H1 (cell line): ENCODE results near the gene SHOX. TPM values are rescaled to one million over a fixed set of nuclear protein-coding genes. Genes with fewer than 3 reads are reported as not detected.
A peak's percentile ranks its signal among the peaks of the same experiment; 100 is the strongest.

Source experiments
- CTCF ChIA-PET: fragments of 300-600 bp; sonication (Branson Sonifier 250); formaldehyde crosslinking; loops from one replicate; lab custom pipeline; 2021; ENCODE audit not compliant: partially characterized antibody; lab: Charles Lee
- POLR2A ChIA-PET: fragments of 300-600 bp; sonication (Branson Sonifier 250); formaldehyde crosslinking; loops from one replicate; lab custom pipeline; 2021; ENCODE audit warnings: inconsistent platforms; ENCODE audit not compliant: partially characterized antibody; lab: Charles Lee
- DNase-seq, 2 experiments: peaks; one replicate each; pipeline versions ENCODE4 v3.0.0 to v3.0.0-alpha.2; 2010 to 2022; ENCODE audit warnings: low spot score in 2 of 2, low read depth in 1 of 2, mixed read lengths in 1 of 2
- FAIRE-seq: peaks from 2 replicates; lab custom pipeline; 2011; peaks lifted over from hg19 to GRCh38; lab: Jason Lieb, UNC
- H2AFZ ChIP-seq: 2 replicates; pipeline ENCODE4 v1.8.1; 2012; ENCODE audit warnings: low read length, inconsistent platforms
- H2AK5ac ChIP-seq: 2 replicates; pipeline ENCODE4 v1.6.1; 2013; ENCODE audit warnings: low read depth, low read length
- H2BK120ac ChIP-seq: replicated peaks from 2 replicates; pipeline ENCODE3; 2013; ENCODE audit warnings: low read depth, low read length, inconsistent platforms
- H2BK12ac ChIP-seq: 2 replicates; pipeline ENCODE4 v1.6.1; 2013; ENCODE audit warnings: low read depth, low read length
- H2BK15ac ChIP-seq: 2 replicates; pipeline ENCODE4 v1.6.1; 2013; ENCODE audit warnings: low read length
- H2BK20ac ChIP-seq: 2 replicates; pipeline ENCODE4 v1.6.1; 2013; ENCODE audit warnings: low read length
- H2BK5ac ChIP-seq: 2 replicates; pipeline ENCODE4 v1.6.1; 2013; ENCODE audit warnings: low read depth, low read length
- H3K14ac ChIP-seq: 2 replicates; pipeline ENCODE4 v1.6.1; 2013; ENCODE audit warnings: inconsistent platforms; ENCODE audit not compliant: insufficient read length
- H3K18ac ChIP-seq: 2 replicates; pipeline ENCODE4 v1.6.1; 2013; ENCODE audit warnings: low read length; ENCODE audit errors: extremely low read depth
- H3K23ac ChIP-seq: 2 replicates; pipeline ENCODE4 v1.6.1; 2013; ENCODE audit warnings: inconsistent platforms; ENCODE audit not compliant: insufficient read length
- H3K23me2 ChIP-seq: 2 replicates; pipeline ENCODE4 v1.6.1; 2013; ENCODE audit warnings: low read depth, low read length
- H3K27ac ChIP-seq: 2 replicates; pipeline ENCODE4 v1.6.1; 2011; ENCODE audit warnings: low read depth, low read length, inconsistent platforms
- H3K27me3 ChIP-seq, 4 experiments: replicated peaks in 1 of 4; 1 replicate in 1 of 4; 2 replicates in 3 of 4; pipeline versions ENCODE4 v1.6.1 to v1.8.1; 2011 to 2013; ENCODE audit warnings: low read length in 3 of 4, mild to moderate bottlenecking in 3 of 4, inconsistent platforms in 2 of 4, mixed read lengths in 2 of 4, moderate library complexity in 1 of 4; ENCODE audit not compliant: control insufficient read depth in 3 of 4, insufficient read depth in 3 of 4; ENCODE audit errors: extremely low read depth in 1 of 4
- H3K36me3 ChIP-seq, 4 experiments: 2 replicates each; pipeline versions ENCODE4 v1.6.1 to v1.8.1; 2011 to 2013; ENCODE audit warnings: mild to moderate bottlenecking in 4 of 4, low read length in 3 of 4, moderate library complexity in 2 of 4, control low read depth in 1 of 4, inconsistent platforms in 1 of 4; ENCODE audit not compliant: insufficient read depth in 4 of 4, control insufficient read depth in 2 of 4
- H3K4ac ChIP-seq: replicated peaks from 2 replicates; pipeline ENCODE3; 2013; ENCODE audit warnings: low read length, low read depth, mixed read lengths, inconsistent platforms; ENCODE audit not compliant: insufficient read length
- H3K4me1 ChIP-seq, 4 experiments: replicated peaks in 1 of 4; 1 replicate in 1 of 4; 2 replicates in 3 of 4; pipeline versions ENCODE4 v1.6.1 to v1.8.1; 2011 to 2013; ENCODE audit warnings: low read length in 3 of 4, inconsistent platforms in 2 of 4, mixed read lengths in 1 of 4; ENCODE audit not compliant: insufficient read depth in 4 of 4, control insufficient read depth in 3 of 4
- H3K4me2 ChIP-seq, 2 experiments: 2 replicates each; pipeline versions ENCODE4 v1.6.1 to v1.8.1; 2011 to 2013; ENCODE audit warnings: low read depth in 2 of 2, low read length in 2 of 2, control low read depth in 1 of 2, inconsistent platforms in 1 of 2, mild to moderate bottlenecking in 1 of 2; ENCODE audit not compliant: insufficient read depth in 1 of 2
- H3K4me3 ChIP-seq, 4 experiments: fragments of 200-600, 300-600 bp in 1 of 4; sonication (generic), shearing (Covaris generic), sonication (Bioruptor Twin) in 1 of 4; 2 replicates each; pipeline versions ENCODE4 v1.5.1 to v1.8.1; 2011 to 2016; ENCODE audit warnings: low read length in 4 of 4, low read depth in 3 of 4, control low read depth in 2 of 4, inconsistent platforms in 2 of 4, mild to moderate bottlenecking in 2 of 4, mixed read lengths in 1 of 4, moderate library complexity in 1 of 4; ENCODE audit not compliant: insufficient read depth in 2 of 4; ENCODE audit errors: extremely low read depth in 1 of 4
- H3K56ac ChIP-seq: replicated peaks from 2 replicates; pipeline ENCODE3; 2013; ENCODE audit warnings: low read depth, mild to moderate bottlenecking, mixed read lengths, low read length, inconsistent platforms; ENCODE audit not compliant: insufficient read length
- H3K79me1 ChIP-seq: 2 replicates; pipeline ENCODE4 v1.6.1; 2013; ENCODE audit warnings: low read depth, low read length, control low read depth
- H3K79me2 ChIP-seq, 2 experiments: 2 replicates each; pipeline versions ENCODE4 v1.6.1 to v1.8.1; 2012 to 2013; ENCODE audit warnings: low read length in 2 of 2, mild to moderate bottlenecking in 2 of 2, inconsistent platforms in 1 of 2; ENCODE audit not compliant: insufficient read depth in 2 of 2, control insufficient read depth in 1 of 2
- H3K9ac ChIP-seq, 4 experiments: replicated peaks in 1 of 4; 1 replicate in 1 of 4; 2 replicates in 3 of 4; pipeline versions ENCODE4 v1.6.1 to v1.8.1; 2011 to 2013; ENCODE audit warnings: low read depth in 3 of 4, low read length in 3 of 4, control low read depth in 2 of 4, mild to moderate bottlenecking in 2 of 4, moderate library complexity in 2 of 4, inconsistent platforms in 1 of 4; ENCODE audit errors: extremely low read depth in 1 of 4
- H3K9me3 ChIP-seq, 2 experiments: 2 replicates each; pipeline versions ENCODE4 v1.6.1 to v1.8.1; 2012 to 2013; ENCODE audit warnings: mild to moderate bottlenecking in 2 of 2, moderate library complexity in 2 of 2, control low read depth in 1 of 2, inconsistent platforms in 1 of 2, low read depth in 1 of 2, low read length in 1 of 2, mixed read lengths in 1 of 2; ENCODE audit not compliant: insufficient read depth in 2 of 2
- H4K20me1 ChIP-seq, 2 experiments: replicated peaks in 1 of 2; 2 replicates each; pipeline versions ENCODE3 to v1.8.1; 2011 to 2013; ENCODE audit warnings: inconsistent platforms in 2 of 2, low read length in 2 of 2, mild to moderate bottlenecking in 1 of 2; ENCODE audit not compliant: insufficient read depth in 2 of 2, control insufficient read depth in 1 of 2
- H4K5ac ChIP-seq: 2 replicates; pipeline ENCODE4 v1.6.1; 2013; ENCODE audit warnings: low read length, low read depth, mixed read lengths, inconsistent platforms; ENCODE audit not compliant: insufficient read length
- H4K8ac ChIP-seq: 2 replicates; pipeline ENCODE4 v1.8.0; 2013; ENCODE audit warnings: mild to moderate bottlenecking, moderate library complexity, low read length, inconsistent platforms; ENCODE audit not compliant: insufficient read depth; ENCODE audit errors: extremely low read depth
- H4K91ac ChIP-seq: replicated peaks from 2 replicates; pipeline ENCODE3; 2013; ENCODE audit warnings: low read length, mixed read lengths, inconsistent platforms; ENCODE audit not compliant: insufficient read length
- CBX8 ChIP-seq: fragments of 300-800, 300-1000 bp; sonication (generic); IDR thresholded peaks from 2 replicates; pipeline ENCODE4 v1.7.1; 2016; ENCODE audit warnings: low read depth, low read length, borderline replicate concordance
- GTF2F1 ChIP-seq: IDR thresholded peaks from 2 replicates; pipeline ENCODE4 v1.6.1; 2012; ENCODE audit warnings: low read depth, low read length, improper control_type of control experiment, borderline replicate concordance
- KDM5A ChIP-seq: fragments of 200-600 bp; IDR thresholded peaks from 2 replicates; pipeline ENCODE4 v1.7.1; 2012; ENCODE audit warnings: mild to moderate bottlenecking, low read length, inconsistent platforms, mixed read lengths
- RXRA ChIP-seq: IDR thresholded peaks from 2 replicates; pipeline ENCODE4 v1.6.1; 2011; ENCODE audit warnings: low read depth, mild to moderate bottlenecking, low read length, moderate library complexity; ENCODE audit not compliant: insufficient read depth
- TAF7 ChIP-seq: optimal IDR thresholded peaks from 2 replicates; pipeline ENCODE3; 2011; ENCODE audit warnings: low read depth, mild to moderate bottlenecking, inconsistent platforms, low read length, moderate library complexity, borderline replicate concordance
- WGBS, 2 experiments: shearing (Covaris generic) in 1 of 2; methylation state at CpG; one replicate each; pipeline versions ENCODE4 v1.1.6 to v1.1.7; 2013 to 2015; ENCODE audit warnings: low lambda C conversion rate in 2 of 2, mixed read lengths in 2 of 2, inconsistent platforms in 1 of 2, low coverage in 1 of 2, missing lambda C conversion rate in 1 of 2; ENCODE audit not compliant: insufficient replicate concordance in 2 of 2, insufficient coverage in 1 of 2, insufficient read length in 1 of 2; ENCODE audit errors: extremely low coverage in 1 of 2, missing lambda C conversion rate in 1 of 2; 5-methylcytosine and 5-hydroxymethylcytosine counted together
- polyA plus RNA-seq, 7 experiments: library from polyadenylated mRNA; depleted of rRNA in 3 of 7; stranded (reverse) in 5 of 7; unstranded in 2 of 7; fragments of >200 nt in 5 of 7; fragments of 200-250 nt in 2 of 7; gene quantifications; 1 replicate in 5 of 7; 2 replicates in 1 of 7; 4 replicates in 1 of 7; pipeline versions ENCODE4 v1.2.1 to v1.2.3, GENCODE V29; 2011 to 2013; ENCODE audit warnings: missing spikeins in 2 of 7, mixed read lengths in 2 of 7
- total RNA-seq: library from RNA; stranded (reverse); fragmentation: NEBNext Ultra II Directional; extraction: Animal tissue kit (Norgen Biotek cat#: 25700); gene quantifications from 2 replicates; pipeline ENCODE4 v1.2.1, GENCODE V29; 2021
- TF ChIP-seq, protein P1 (sequence below): IDR thresholded peaks from 2 replicates; pipeline ENCODE4 v1.6.1; 2012; ENCODE audit warnings: low read length, inconsistent platforms
- TF ChIP-seq, protein P2 (sequence below): IDR thresholded peaks from 2 replicates; pipeline ENCODE4 v1.6.1; 2012; ENCODE audit warnings: inconsistent platforms

SHOX gene
- total and polyA plus RNA-seq, 2 of the 8 experiments (the other 6 are each of a cell fraction or from before 2014, with no cell fraction given): 0.05 to 0.15 TPM

DNA sequence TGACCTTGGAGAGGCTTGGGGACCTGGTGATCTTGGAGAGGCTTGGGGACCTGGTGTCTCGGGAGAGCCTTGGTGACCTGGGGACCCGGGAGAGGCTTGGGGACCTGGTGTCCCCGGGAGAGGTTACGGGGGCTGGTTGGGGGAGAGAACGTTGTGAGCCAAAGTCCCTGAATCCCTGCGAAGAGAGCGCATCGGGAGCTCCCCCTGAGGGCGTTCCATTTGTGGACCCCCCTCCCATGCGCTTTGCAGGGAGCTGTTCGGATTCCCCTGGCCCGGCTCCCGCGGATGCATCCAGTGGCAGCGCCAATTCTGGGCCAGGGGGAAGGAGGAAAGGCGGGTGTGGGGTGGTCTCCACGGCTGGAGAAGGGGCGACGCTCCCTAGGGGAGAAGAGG lies 13.3 kb downstream of the SHOX start:
- H4K8ac ChIP-seq: peak overlapping the region; percentile 35; the same call in 1 of the 2 replicates
- H3K14ac ChIP-seq: no peak overlapping the region
- no peak overlapping the region for H3K56ac ChIP-seq
- no peak overlapping the region for H4K91ac ChIP-seq
- peaks cover 2 to 4% of the 10 kb centered on the region in 2 experiments for H4K20me1 ChIP-seq
- no peak overlapping the region for H2BK120ac ChIP-seq
- ChIA-PET POLR2A (no interaction called here), CTCF (no interaction called here)
- no peak for FAIRE-seq
- H2BK20ac ChIP-seq: no peak overlapping the region
- TF ChIP-seq KDM5A (no peak), GTF2F1 (no peak), TAF7 (no peak), RXRA (no peak), CBX8 (no peak)
- TF ChIP-seq, protein P1, sequence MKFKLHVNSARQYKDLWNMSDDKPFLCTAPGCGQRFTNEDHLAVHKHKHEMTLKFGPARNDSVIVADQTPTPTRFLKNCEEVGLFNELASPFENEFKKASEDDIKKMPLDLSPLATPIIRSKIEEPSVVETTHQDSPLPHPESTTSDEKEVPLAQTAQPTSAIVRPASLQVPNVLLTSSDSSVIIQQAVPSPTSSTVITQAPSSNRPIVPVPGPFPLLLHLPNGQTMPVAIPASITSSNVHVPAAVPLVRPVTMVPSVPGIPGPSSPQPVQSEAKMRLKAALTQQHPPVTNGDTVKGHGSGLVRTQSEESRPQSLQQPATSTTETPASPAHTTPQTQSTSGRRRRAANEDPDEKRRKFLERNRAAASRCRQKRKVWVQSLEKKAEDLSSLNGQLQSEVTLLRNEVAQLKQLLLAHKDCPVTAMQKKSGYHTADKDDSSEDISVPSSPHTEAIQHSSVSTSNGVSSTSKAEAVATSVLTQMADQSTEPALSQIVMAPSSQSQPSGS: no peak
- TF ChIP-seq, protein P2, sequence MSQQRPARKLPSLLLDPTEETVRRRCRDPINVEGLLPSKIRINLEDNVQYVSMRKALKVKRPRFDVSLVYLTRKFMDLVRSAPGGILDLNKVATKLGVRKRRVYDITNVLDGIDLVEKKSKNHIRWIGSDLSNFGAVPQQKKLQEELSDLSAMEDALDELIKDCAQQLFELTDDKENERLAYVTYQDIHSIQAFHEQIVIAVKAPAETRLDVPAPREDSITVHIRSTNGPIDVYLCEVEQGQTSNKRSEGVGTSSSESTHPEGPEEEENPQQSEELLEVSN: no peak
- H2AK5ac ChIP-seq: no peak overlapping the region
- no peaks in the 10 kb centered on the region for H3K79me2 ChIP-seq
- peak overlapping the region; percentile 24; the same call in 1 of the 2 replicates for H3K18ac ChIP-seq
- H3K23ac ChIP-seq: no peak overlapping the region
- no peak overlapping the region for H2BK12ac ChIP-seq
- no peak overlapping the region for H4K5ac ChIP-seq
- H3K27me3 ChIP-seq: peaks cover 69 to 76% (median 73%) of the 10 kb centered on the region in 4 experiments
- no peaks in the 10 kb centered on the region; a peak in 1 of 4 replicates for H3K9me3 ChIP-seq
- H3K27ac ChIP-seq: no peak overlapping the region
- H3K4me3 ChIP-seq: peak overlapping the region; percentile 11 to 57 (median 24); a peak in 5 of 8 replicates
- no peak for DNase-seq
- no peak overlapping the region for H3K4ac ChIP-seq
- 10% methylated on average over 13 of the region's 19 CpGs; no CpG with 5 or more reads in 1 of the 2 experiments for WGBS, 2 experiments
- no peak overlapping the region for H2BK15ac ChIP-seq
- peak overlapping the region; percentile 80 to 99 for H3K4me2 ChIP-seq
- H2AFZ ChIP-seq: no peak overlapping the region
- H3K79me1 ChIP-seq: no peaks in the 10 kb centered on the region; the same call in 1 of the 2 replicates
- no peak overlapping the region for H3K9ac ChIP-seq
- no peak overlapping the region for H2BK5ac ChIP-seq
- H3K23me2 ChIP-seq: peaks cover 9% of the 10 kb centered on the region; the same call in 1 of the 2 replicates
- 0 out of 8 replicates have a peak, but pooled peaks cover 0 to 4% (median 0%) of the 10 kb centered on the region in 4 experiments for H3K36me3 ChIP-seq
- H3K4me1 ChIP-seq: peaks cover 0 to 22% (median 13%) of the 10 kb centered on the region in 4 experiments; a peak in 6 of 7 replicates
